Gastroesophageal sphincter (tissue), 3 donors: Measurements from ENCODE around the gene IGSF6.

Experiments
- EP300 ChIP-seq: sonication (generic); formaldehyde crosslinking; IDR thresholded peaks from one replicate; pipeline ENCODE4 v1.6.1; 2017; ENCODE audit warnings: antibody characterized with exemption, mild to moderate bottlenecking
- POLR2A ChIP-seq, 2 donors: fragments of 450-650 bp; IDR thresholded peaks; one replicate each; pipeline ENCODE4 v1.6.1; 2017; ENCODE audit warnings: antibody characterized with exemption in 2 of 2, mild to moderate bottlenecking in 2 of 2, moderate library complexity in 1 of 2
- POLR2AphosphoS5 ChIP-seq: sonication (generic); formaldehyde crosslinking; IDR thresholded peaks from one replicate; pipeline ENCODE4 v1.6.1; 2017; ENCODE audit warnings: antibody characterized with exemption
- TF ChIP-seq, protein P1 (sequence below), 4 experiments: fragments of 200-600 bp in 2 of 4; fragments of 450-650 bp in 2 of 4; sonication (generic) in 1 of 4; IDR thresholded peaks; one replicate each; pipeline ENCODE4 v1.5.1; 2017 to 2019; ENCODE audit warnings: antibody characterized with exemption in 4 of 4, mild to moderate bottlenecking in 2 of 4, moderate library complexity in 2 of 4

DNA sequence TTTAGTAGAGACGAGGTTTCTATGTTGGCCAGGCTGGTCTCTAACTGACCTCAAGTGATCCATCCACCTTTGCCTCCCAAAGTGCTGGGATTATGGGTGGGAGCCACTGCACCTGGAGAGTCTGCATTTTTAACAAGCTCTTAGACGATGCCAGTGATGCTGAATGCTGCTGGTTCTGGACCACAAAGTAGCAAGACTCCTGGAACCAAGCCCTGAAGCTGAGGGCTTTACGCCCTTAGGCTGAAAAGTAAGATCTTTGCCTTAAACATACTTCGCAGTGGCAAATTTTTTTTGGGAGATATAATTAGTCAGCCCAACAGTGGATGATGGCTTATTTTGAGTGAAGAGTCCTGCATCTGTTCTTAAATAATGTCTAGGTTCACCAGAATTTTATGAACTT, 39.0 kb downstream of the IGSF6 start:
- TF ChIP-seq, protein P1, sequence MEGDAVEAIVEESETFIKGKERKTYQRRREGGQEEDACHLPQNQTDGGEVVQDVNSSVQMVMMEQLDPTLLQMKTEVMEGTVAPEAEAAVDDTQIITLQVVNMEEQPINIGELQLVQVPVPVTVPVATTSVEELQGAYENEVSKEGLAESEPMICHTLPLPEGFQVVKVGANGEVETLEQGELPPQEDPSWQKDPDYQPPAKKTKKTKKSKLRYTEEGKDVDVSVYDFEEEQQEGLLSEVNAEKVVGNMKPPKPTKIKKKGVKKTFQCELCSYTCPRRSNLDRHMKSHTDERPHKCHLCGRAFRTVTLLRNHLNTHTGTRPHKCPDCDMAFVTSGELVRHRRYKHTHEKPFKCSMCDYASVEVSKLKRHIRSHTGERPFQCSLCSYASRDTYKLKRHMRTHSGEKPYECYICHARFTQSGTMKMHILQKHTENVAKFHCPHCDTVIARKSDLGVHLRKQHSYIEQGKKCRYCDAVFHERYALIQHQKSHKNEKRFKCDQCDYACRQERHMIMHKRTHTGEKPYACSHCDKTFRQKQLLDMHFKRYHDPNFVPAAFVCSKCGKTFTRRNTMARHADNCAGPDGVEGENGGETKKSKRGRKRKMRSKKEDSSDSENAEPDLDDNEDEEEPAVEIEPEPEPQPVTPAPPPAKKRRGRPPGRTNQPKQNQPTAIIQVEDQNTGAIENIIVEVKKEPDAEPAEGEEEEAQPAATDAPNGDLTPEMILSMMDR (IDR thresholded peaks at IDR 0.05): no peak
- no peak for TF ChIP-seq EP300
- no peak for TF ChIP-seq POLR2AphosphoS5
- TF ChIP-seq POLR2A (IDR thresholded peaks at IDR 0.05): no peak
